Measurements from ENCODE around the gene SMTNL2. TPM values are rescaled to one million over a fixed set of nuclear protein-coding genes. Genes with fewer than 3 reads are reported as not detected.
"Not testable (repeated sequence)": the region's sequence is repeated elsewhere in the genome, so short reads cannot be mapped to it uniquely, and the experiment has no call there.

SMTNL2 gene
- total RNA-seq, 1 experiment from 2014 or later = 2.7 TPM

DNA sequence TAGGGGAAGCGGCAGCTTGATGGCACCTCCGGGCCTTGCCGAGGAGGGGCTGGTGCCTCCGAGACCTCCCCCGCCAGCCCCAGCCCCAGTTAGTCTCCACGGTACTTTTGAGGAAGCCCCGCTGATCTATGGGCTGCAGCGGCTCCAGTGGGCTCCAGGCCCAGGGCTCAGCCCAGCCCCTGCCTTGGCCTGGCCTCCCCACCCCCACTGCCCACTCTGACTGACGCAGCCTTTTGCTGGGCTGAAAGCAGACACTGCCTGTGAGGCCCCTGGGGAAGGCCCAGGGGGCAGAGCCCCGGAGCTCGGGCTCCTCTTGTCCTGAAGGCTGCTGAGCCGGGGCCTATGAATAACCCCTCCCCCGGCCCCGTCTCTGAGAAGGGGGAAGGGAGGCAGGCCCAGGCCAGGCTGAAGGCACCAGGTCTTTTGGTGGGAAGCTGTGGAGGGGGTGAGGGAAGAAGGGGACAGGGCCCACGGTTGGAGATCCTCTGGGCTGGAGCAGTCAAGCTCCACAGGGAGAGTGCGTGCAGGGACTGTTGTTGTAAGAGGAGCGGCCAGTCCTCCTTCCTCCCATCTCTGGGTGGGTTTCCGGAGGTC, 7.5 kb upstream of the SMTNL2 start:
- TF ChIP-seq FOXP1 (CRISPR knock-in tag; IDR thresholded peaks at IDR 0.05; ENCODE audit: borderline replicate concordance) (0 out of 2 replicates have a peak, but pooled peaks have one; percentile 7), NR3C1 (CRISPR knock-in tag; conservative IDR thresholded peaks at IDR 0.05; ENCODE audit: low read depth) (no peak), ZNF423 (CRISPR knock-in tag; IDR thresholded peaks at IDR 0.05) (peak; percentile 93), CREM (CRISPR knock-in tag; IDR thresholded peaks at IDR 0.05) (0 out of 2 replicates have a peak, but pooled peaks have one; percentile 32)
- Mint-ChIP-seq H3K27ac (no peak overlapping the region), H3K27me3 (ENCODE audit: low read depth) (no peaks in the 10 kb centered on the region; the same call in none of the 2 replicates), H3K36me3 (no peaks in the 10 kb centered on the region), H3K4me3 (no peak overlapping the region), H3K4me1 (peaks cover 25% of the 10 kb centered on the region), H3K9me3 (no peaks in the 10 kb centered on the region)
- DNase-seq (ENCODE audit: low spot score) = peak; percentile 60
- peak; percentile 90 for ATAC-seq
- CTCF ChIA-PET = interaction anchor here (0.5 to 3.5 kb wide), 6 partner anchors 10 to 133 kb away, joined by 3 to 38 read pairs (median 4); partner anchors contain the start of gene MYBBP1A
- POLR2A ChIA-PET = interaction anchor here (0.6 to 1.4 kb wide), 2 partner anchors 34 to 114 kb away, joined by 3 to 4 read pairs; no protein-coding TSS in a partner anchor

DNA sequence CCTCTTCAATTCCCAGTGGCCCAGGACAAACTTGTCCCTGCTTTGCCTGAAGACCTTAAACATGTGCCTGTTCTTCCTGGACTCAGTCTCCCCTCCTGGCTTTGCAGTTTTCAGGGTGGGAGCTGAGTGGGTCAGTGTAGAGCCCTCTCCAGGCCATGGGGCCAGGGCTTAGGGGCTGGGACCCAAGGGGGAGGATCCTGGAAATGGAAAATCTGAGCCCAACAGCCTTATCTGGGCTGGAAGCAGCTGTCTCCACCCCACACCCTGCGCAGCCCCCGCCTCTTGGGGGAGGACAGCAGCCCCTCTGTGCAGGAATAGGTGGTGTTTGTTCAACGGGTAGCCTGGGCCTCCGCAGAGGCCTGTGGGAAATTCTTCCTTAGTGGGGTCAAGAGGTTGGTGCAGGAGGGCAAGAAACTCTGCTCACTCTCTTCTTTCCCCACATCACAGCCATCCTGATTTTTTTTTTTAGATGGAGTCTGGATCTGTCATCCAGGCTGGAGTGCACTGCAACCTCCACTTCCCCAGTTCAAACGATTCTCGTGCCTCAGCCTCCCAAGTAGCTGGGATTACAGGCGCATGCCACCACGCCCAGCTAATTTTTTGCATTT, 6.8 kb upstream of the SMTNL2 start:
- DNase-seq (ENCODE audit: low spot score) (no peak), ATAC-seq (no peak)
- Mint-ChIP-seq H3K4me3 (no peak overlapping the region), H3K9me3 (no peaks in the 10 kb centered on the region), H3K27ac (no peak overlapping the region), H3K27me3 (ENCODE audit: low read depth) (peaks cover 5% of the 10 kb centered on the region), H3K4me1 (peaks cover 31% of the 10 kb centered on the region), H3K36me3 (no peaks in the 10 kb centered on the region)
- ChIA-PET POLR2A (interaction anchor here (0.6 to 1.4 kb wide), 2 partner anchors 34 to 113 kb away, joined by 3 to 4 read pairs; no protein-coding TSS in a partner anchor), CTCF (interaction anchor here (0.5 to 3.5 kb wide), 6 partner anchors 11 to 132 kb away, joined by 3 to 38 read pairs (median 4); partner anchors contain the start of gene MYBBP1A)
- TF ChIP-seq, protein P1, sequence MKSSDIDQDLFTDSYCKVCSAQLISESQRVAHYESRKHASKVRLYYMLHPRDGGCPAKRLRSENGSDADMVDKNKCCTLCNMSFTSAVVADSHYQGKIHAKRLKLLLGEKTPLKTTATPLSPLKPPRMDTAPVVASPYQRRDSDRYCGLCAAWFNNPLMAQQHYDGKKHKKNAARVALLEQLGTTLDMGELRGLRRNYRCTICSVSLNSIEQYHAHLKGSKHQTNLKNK (CRISPR knock-in tag; IDR thresholded peaks at IDR 0.05) = no peak
- no peak for TF ChIP-seq TP53 (CRISPR knock-in tag; IDR thresholded peaks at IDR 0.05)
- no peak for TF ChIP-seq NR3C1 (CRISPR knock-in tag; conservative IDR thresholded peaks at IDR 0.05; ENCODE audit: low read depth)
- TF ChIP-seq, protein P2, sequence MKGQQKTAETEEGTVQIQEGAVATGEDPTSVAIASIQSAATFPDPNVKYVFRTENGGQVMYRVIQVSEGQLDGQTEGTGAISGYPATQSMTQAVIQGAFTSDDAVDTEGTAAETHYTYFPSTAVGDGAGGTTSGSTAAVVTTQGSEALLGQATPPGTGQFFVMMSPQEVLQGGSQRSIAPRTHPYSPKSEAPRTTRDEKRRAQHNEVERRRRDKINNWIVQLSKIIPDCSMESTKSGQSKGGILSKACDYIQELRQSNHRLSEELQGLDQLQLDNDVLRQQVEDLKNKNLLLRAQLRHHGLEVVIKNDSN (CRISPR knock-in tag; IDR thresholded peaks at IDR 0.05) = no peak
- TF ChIP-seq FOXK1 (CRISPR knock-in tag; IDR thresholded peaks at IDR 0.05) = no peak
- TF ChIP-seq, protein P3, sequence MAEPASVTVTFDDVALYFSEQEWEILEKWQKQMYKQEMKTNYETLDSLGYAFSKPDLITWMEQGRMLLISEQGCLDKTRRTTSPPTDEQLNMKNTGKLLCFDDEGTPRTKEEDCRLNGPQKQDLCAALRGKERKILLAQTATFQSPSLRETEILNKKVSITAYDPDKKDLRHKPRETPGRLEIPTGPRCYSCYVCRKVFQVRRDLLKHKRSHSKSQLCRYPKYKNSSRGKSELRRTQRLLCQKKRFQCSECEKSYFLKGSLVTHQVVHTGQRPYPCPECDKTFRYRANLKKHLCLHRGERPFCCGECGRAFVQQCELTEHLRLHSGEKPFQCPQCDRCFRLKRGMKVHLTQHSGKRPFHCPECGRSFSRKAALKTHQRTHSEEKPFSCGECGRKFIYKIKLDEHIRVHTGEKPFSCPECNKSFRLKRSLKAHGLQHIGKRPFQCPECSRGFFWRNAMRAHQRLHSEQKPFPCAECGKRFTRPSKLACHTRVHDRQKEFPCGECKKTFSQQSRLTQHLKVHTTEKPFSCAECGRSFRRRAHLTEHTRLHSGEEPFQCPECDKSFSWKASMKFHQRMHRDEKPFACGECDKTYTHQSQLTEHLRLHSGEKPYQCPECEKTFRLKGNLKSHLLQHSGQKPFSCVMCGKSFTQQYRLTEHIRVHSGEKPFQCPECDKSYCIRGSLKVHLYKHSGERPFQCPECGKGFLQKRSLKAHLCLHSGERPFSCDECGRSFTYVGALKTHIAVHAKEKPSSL (CRISPR knock-in tag; conservative IDR thresholded peaks at IDR 0.05) = no peak
- TF ChIP-seq, protein P4, sequence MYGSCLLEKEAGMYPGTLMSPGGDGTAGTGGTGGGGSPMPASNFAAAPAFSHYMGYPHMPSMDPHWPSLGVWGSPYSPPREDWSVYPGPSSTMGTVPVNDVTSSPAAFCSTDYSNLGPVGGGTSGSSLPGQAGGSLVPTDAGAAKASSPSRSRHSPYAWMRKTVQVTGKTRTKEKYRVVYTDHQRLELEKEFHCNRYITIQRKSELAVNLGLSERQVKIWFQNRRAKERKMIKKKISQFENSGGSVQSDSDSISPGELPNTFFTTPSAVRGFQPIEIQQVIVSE (CRISPR knock-in tag; IDR thresholded peaks at IDR 0.05; ENCODE audit: borderline replicate concordance) = no peak
- TF ChIP-seq, protein P5, sequence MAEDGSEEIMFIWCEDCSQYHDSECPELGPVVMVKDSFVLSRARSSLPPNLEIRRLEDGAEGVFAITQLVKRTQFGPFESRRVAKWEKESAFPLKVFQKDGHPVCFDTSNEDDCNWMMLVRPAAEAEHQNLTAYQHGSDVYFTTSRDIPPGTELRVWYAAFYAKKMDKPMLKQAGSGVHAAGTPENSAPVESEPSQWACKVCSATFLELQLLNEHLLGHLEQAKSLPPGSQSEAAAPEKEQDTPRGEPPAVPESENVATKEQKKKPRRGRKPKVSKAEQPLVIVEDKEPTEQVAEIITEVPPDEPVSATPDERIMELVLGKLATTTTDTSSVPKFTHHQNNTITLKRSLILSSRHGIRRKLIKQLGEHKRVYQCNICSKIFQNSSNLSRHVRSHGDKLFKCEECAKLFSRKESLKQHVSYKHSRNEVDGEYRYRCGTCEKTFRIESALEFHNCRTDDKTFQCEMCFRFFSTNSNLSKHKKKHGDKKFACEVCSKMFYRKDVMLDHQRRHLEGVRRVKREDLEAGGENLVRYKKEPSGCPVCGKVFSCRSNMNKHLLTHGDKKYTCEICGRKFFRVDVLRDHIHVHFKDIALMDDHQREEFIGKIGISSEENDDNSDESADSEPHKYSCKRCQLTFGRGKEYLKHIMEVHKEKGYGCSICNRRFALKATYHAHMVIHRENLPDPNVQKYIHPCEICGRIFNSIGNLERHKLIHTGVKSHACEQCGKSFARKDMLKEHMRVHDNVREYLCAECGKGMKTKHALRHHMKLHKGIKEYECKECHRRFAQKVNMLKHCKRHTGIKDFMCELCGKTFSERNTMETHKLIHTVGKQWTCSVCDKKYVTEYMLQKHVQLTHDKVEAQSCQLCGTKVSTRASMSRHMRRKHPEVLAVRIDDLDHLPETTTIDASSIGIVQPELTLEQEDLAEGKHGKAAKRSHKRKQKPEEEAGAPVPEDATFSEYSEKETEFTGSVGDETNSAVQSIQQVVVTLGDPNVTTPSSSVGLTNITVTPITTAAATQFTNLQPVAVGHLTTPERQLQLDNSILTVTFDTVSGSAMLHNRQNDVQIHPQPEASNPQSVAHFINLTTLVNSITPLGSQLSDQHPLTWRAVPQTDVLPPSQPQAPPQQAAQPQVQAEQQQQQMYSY (CRISPR knock-in tag; IDR thresholded peaks at IDR 0.05) = no peak
- no peak for TF ChIP-seq ATF1 (CRISPR knock-in tag; IDR thresholded peaks at IDR 0.05)
- TF ChIP-seq PRRX2 (CRISPR knock-in tag; IDR thresholded peaks at IDR 0.05) = no peak
- TF ChIP-seq ETV6 (CRISPR knock-in tag; IDR thresholded peaks at IDR 0.05) = no peak
- TF ChIP-seq TCF7 (CRISPR knock-in tag; IDR thresholded peaks at IDR 0.05; ENCODE audit: low read depth) = no peak
- TF ChIP-seq SP1 (CRISPR knock-in tag; conservative IDR thresholded peaks at IDR 0.05) = no peak
- TF ChIP-seq, protein P6, sequence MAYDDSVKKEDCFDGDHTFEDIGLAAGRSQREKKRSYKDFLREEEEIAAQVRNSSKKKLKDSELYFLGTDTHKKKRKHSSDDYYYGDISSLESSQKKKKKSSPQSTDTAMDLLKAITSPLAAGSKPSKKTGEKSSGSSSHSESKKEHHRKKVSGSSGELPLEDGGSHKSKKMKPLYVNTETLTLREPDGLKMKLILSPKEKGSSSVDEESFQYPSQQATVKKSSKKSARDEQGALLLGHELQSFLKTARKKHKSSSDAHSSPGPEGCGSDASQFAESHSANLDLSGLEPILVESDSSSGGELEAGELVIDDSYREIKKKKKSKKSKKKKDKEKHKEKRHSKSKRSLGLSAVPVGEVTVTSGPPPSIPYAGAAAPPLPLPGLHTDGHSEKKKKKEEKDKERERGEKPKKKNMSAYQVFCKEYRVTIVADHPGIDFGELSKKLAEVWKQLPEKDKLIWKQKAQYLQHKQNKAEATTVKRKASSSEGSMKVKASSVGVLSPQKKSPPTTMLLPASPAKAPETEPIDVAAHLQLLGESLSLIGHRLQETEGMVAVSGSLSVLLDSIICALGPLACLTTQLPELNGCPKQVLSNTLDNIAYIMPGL (CRISPR knock-in tag; IDR thresholded peaks at IDR 0.05) = no peak
- TF ChIP-seq ZNF317 (CRISPR knock-in tag; IDR thresholded peaks at IDR 0.05; ENCODE audit: borderline replicate concordance, low read depth) = no peak
- no peak for TF ChIP-seq SMAD3 (CRISPR knock-in tag; IDR thresholded peaks at IDR 0.05; ENCODE audit: borderline replicate concordance)

DNA sequence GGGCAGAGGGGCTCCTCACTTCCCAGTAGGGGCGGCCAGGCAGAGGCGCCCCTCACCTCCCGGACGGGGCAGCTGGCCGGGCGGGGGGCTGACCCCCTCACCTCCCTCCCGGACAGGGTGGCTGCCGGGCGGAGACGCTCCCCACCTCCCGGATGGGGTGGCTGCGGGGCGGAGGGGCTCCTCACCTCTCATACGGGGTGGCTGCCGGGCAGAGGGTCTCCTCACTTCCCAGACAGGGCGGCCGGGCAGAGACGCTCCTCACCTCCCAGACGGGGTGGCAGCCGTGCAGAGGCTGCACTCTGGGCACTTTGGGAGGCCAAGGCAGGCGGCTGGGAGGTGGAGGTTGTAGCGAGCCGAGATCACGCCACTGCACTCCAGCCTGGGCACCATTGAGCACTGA, 6.0 kb upstream of the SMTNL2 start:
- CTCF ChIA-PET, H3K4me3 Mint-ChIP-seq: not testable (repeated sequence)
- H3K4me1 Mint-ChIP-seq = peaks cover 34% of the 10 kb centered on the region

More for the DNA sequence above, 6.0 kb upstream of the SMTNL2 start:
- POLR2A ChIA-PET; H3K9me3 Mint-ChIP-seq; H3K36me3 Mint-ChIP-seq; DNase-seq (ENCODE audit: low spot score); H3K27ac Mint-ChIP-seq; ATAC-seq: not testable (repeated sequence)
- H3K27me3 Mint-ChIP-seq (ENCODE audit: low read depth) = peaks cover 14% of the 10 kb centered on the region

Data from WTC11 (cell line).